ENCODE data around the gene PICALM.

PICALM gene

DNA sequence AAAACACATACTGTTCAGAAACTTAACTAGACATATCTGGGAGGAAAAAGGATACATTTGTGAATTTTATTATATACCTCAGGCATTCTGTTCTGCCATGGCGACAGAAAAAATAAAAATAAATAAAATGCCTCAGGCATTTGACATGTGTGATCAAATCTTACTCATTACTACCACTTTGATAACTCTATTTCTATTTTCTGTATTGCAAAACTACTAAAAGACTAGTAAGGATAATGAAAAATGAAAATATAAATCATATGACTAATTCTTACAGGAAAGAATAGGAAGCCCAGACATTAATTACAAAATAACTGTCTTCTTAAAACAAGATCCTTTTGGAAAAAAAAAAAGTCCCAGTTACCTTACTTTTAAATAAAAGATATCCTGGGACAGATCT lies 5.3 kb downstream of the PICALM start:
- Histone ChIP-seq H3K4me3 (ENCODE audit: low read length, poor library complexity, severe bottlenecking) (peak overlapping the region; percentile 83), H3K9me3 (ENCODE audit: insufficient read depth, low read depth, low read length) (no peaks in the 10 kb centered on the region), H4K20me1 (ENCODE audit: insufficient read depth, low read length, poor library complexity, severe bottlenecking) (peaks cover 95% of the 10 kb centered on the region), H2AFZ (ENCODE audit: low read length) (no peak overlapping the region), H3K79me2 (ENCODE audit: insufficient read depth, low read length) (peaks cover 100% of the 10 kb centered on the region), H3F3A (ENCODE audit: low read depth) (no peaks in the 10 kb centered on the region), H3K9me2 (replicated peaks; ENCODE audit: low read depth, low read length) (no peaks in the 10 kb centered on the region), H3K9ac (ENCODE audit: low read depth, low read length, poor library complexity, severe bottlenecking) (peak overlapping the region; percentile 89), H3K4me2 (ENCODE audit: low read depth, low read length, poor library complexity, severe bottlenecking) (peak overlapping the region; percentile 82), H3K27me3 (ENCODE audit: insufficient read depth, low read length, poor library complexity, severe bottlenecking) (no peaks in the 10 kb centered on the region), H3K36me3 (ENCODE audit: insufficient read depth, low read length) (no peaks in the 10 kb centered on the region), H3K4me1 (ENCODE audit: insufficient read depth, low read length, poor library complexity, severe bottlenecking) (peaks cover 57% of the 10 kb centered on the region)
- TF ChIP-seq, protein P1, sequence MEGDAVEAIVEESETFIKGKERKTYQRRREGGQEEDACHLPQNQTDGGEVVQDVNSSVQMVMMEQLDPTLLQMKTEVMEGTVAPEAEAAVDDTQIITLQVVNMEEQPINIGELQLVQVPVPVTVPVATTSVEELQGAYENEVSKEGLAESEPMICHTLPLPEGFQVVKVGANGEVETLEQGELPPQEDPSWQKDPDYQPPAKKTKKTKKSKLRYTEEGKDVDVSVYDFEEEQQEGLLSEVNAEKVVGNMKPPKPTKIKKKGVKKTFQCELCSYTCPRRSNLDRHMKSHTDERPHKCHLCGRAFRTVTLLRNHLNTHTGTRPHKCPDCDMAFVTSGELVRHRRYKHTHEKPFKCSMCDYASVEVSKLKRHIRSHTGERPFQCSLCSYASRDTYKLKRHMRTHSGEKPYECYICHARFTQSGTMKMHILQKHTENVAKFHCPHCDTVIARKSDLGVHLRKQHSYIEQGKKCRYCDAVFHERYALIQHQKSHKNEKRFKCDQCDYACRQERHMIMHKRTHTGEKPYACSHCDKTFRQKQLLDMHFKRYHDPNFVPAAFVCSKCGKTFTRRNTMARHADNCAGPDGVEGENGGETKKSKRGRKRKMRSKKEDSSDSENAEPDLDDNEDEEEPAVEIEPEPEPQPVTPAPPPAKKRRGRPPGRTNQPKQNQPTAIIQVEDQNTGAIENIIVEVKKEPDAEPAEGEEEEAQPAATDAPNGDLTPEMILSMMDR (conservative IDR thresholded peaks at IDR 0.05; ENCODE audit: low read length) = no peak
- no peak for TF ChIP-seq EZH2phosphoT487 (IDR thresholded peaks at IDR 0.05; ENCODE audit: borderline replicate concordance)

DNA sequence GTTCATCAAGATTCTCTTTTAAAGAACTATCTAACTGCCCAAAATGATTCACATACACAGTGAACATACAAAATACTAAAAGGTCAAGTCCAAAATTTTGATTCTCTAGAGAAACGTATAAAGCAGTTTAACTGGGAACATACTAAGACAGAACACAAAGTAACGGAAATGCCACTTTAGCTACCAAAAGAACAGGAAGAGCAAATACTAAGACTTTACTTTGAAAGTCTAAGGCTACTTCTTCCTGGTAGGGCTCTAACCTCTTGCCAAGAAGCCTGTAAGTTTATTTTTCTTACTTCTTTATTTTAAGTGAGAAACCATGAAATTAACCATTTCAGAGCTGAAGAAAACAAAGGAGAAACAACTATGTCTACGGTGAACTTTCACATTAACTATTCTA lies 6.2 kb downstream of the PICALM start:
- Histone ChIP-seq H3K4me1 (ENCODE audit: insufficient read depth, low read length, poor library complexity, severe bottlenecking) (peaks cover 61% of the 10 kb centered on the region), H3K9ac (ENCODE audit: low read depth, low read length, poor library complexity, severe bottlenecking) (peak overlapping the region; percentile 89), H3K4me3 (ENCODE audit: low read length, poor library complexity, severe bottlenecking) (peak overlapping the region; percentile 83)

DNA sequence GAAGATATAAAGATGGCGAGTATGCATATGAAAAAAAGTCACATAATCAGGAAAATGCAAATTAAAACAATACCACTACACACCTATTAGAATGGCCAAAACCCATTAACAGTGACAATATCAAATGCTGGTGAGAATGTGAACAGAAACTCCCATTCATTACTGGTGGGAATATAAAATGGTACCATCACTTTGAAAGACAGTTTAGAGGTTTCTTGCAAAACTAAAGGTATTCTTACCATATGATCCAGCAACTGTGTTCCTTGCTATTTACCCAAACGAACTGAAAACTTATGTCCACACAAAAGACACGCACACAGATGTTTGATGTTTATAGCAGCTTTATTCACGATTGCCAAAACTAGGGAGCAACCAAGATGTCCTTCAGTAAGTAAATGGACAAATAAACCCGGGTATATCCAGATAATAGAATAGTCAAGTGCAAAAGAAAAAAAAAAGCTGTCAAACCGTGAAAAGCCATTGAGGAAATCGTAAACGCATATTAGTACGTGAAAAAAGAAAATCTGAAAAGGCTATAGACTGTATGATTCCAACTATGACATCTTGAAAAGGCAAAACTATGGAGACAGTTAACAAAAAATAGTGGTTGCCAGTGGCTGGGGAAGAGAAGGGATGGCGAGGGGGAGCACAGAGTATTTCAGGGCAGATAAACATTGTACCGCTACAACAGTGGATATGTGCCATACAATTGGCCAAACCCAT lies 7.2 kb downstream of the PICALM start:
- H3K79me2 ChIP-seq (ENCODE audit: insufficient read depth, low read length) = peaks cover 99% of the 10 kb centered on the region
- H3K9me2 ChIP-seq (replicated peaks; ENCODE audit: low read depth, low read length) = no peaks in the 10 kb centered on the region
- peaks cover 61% of the 10 kb centered on the region for H3K4me1 ChIP-seq (ENCODE audit: insufficient read depth, low read length, poor library complexity, severe bottlenecking)
- H3K4me3 ChIP-seq (ENCODE audit: low read length, poor library complexity, severe bottlenecking) = peak overlapping the region; percentile 83
- no peaks in the 10 kb centered on the region for H3F3A ChIP-seq (ENCODE audit: low read depth)
- peak overlapping the region; percentile 89 for H3K9ac ChIP-seq (ENCODE audit: low read depth, low read length, poor library complexity, severe bottlenecking)
- peaks cover 93% of the 10 kb centered on the region for H4K20me1 ChIP-seq (ENCODE audit: insufficient read depth, low read length, poor library complexity, severe bottlenecking)
- TF ChIP-seq, protein P1 (conservative IDR thresholded peaks at IDR 0.05; ENCODE audit: low read length) = no peak
- TF ChIP-seq EZH2phosphoT487 (IDR thresholded peaks at IDR 0.05; ENCODE audit: borderline replicate concordance) = no peak
- no peaks in the 10 kb centered on the region for H3K9me3 ChIP-seq (ENCODE audit: insufficient read depth, low read depth, low read length)
- no peak overlapping the region for H2AFZ ChIP-seq (ENCODE audit: low read length)
- peak overlapping the region; percentile 82 for H3K4me2 ChIP-seq (ENCODE audit: low read depth, low read length, poor library complexity, severe bottlenecking)
- H3K27me3 ChIP-seq (ENCODE audit: insufficient read depth, low read length, poor library complexity, severe bottlenecking) = no peaks in the 10 kb centered on the region
- no peaks in the 10 kb centered on the region for H3K36me3 ChIP-seq (ENCODE audit: insufficient read depth, low read length)

More for the DNA sequence above, 6.2 kb downstream of the PICALM start:
- Histone ChIP-seq H3K79me2 (ENCODE audit: insufficient read depth, low read length) (peaks cover 100% of the 10 kb centered on the region), H3K4me2 (ENCODE audit: low read depth, low read length, poor library complexity, severe bottlenecking) (peak overlapping the region; percentile 82), H3K27me3 (ENCODE audit: insufficient read depth, low read length, poor library complexity, severe bottlenecking) (no peaks in the 10 kb centered on the region), H3F3A (ENCODE audit: low read depth) (no peaks in the 10 kb centered on the region), H3K9me3 (ENCODE audit: insufficient read depth, low read depth, low read length) (no peaks in the 10 kb centered on the region), H3K9me2 (replicated peaks; ENCODE audit: low read depth, low read length) (no peaks in the 10 kb centered on the region), H3K36me3 (ENCODE audit: insufficient read depth, low read length) (no peaks in the 10 kb centered on the region), H4K20me1 (ENCODE audit: insufficient read depth, low read length, poor library complexity, severe bottlenecking) (peaks cover 99% of the 10 kb centered on the region), H2AFZ (ENCODE audit: low read length) (no peak overlapping the region)
- no peak for TF ChIP-seq EZH2phosphoT487 (IDR thresholded peaks at IDR 0.05; ENCODE audit: borderline replicate concordance)
- TF ChIP-seq, protein P1 (conservative IDR thresholded peaks at IDR 0.05; ENCODE audit: low read length) = no peak

Measured in Loucy (cell line).